GM11168 (cell line): Measurements from ENCODE around the gene RILP.

ENCODE experiments used
- in situ Hi-C: fragments of 300-500 bp; cut with MboI; formaldehyde crosslinking; loops from one replicate; pipeline ENCODE4 v1.12.0; 2022; ENCODE audit warnings: low sequenced_read_pairs; ENCODE audit not compliant: unreplicated experiment

Gene RILP

DNA sequence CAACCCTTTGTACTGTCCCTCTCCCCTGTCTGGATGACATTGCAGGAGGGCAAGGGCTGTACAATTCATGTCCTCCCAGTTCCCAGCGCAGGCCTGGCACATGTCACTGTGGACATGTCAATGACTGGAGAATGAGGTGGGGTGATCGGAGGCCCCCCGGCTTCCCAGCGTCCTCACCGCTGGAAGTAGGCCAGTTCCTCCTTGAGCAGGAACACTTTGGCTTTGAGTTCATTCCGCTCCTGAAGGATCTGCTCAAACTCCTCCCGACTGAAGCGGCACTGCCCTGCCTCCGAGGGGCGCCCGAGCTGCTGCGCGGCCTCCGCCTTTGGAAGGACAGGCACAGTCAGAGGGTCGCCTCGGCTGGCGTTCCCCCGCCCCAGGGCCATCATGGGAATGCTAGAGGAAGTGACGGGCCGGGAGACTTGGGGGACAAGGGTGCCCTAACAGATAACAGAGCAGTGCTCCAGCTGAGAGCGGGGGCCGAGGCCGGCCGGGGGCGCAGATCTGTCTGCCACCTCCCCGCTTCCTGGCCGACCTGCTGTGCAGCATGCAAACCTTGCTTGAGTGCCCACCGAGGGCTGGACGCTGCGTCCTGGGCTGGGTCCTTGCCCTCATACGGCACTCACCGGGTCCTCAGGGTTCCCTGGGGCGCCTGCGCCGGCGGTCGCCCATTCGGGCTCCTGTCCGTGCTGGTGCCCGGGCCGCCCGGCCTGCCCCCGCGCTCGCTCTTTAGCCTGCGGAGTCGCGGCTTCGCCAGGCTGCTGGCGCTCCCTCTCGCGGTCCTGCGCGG, 1.3 kb downstream of the RILP start:
- in situ Hi-C loops, result loop anchor here (10.0 kb wide), 1 partner anchor 274 kb away; no protein-coding TSS in a partner anchor

DNA sequence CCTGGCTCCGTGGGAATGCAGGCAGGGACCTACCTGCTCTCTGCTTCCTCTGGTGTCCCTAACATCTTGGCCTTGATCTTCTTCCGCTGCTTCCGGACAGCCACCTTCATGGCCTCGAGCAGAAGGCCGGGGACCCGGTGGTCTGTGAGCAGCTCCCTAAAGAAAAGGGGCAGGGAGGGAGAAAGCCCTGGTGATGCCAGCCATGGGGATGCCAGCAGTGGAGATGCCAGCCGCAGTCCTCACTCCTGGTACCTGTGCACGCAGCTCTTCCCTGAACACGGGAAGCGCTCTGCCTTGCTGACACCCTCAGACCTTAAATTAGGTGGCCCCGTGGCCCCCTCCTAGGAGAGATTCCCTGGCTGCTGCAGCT, 1.9 kb downstream of the RILP start:
- in situ Hi-C loops, result loop anchor here (10.0 kb wide), 1 partner anchor 273 kb away; no protein-coding TSS in a partner anchor

DNA sequence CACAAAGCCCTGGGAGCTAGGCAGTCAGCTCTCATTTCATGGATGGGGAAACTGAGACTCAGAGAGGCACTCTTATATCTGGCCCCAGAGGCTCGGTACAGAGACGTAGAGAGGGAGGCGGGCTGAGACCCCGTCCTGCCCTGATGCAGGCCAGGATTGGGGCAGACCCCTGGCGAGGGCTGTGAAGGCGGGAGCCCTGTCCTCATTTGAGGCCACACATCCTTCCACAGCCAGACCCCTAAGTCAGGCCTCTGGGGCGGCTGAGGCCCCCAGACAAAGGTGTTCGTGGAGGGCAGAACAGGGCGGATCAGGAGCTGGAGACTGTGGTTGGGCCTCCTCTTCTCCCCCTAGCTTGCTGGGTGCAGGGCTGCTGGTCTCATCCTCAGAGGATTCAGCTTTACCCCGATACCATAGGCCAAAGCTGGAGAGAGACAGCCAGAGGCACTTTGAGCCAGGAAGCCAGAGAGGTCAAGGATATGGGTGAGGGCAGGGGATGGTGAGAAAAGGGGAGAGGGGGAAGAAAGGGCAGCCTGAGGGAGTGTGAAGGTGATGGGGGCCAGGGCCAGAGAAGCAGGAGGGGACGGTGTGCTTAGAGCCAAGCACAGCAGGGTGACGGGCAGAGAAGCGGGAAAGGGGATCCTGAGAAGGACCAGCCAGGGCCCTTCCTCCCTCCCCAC, 3.3 kb downstream of the RILP start:
- in situ Hi-C loops, result loop anchor here (10.0 kb wide), 1 partner anchor 272 kb away; no protein-coding TSS in a partner anchor

DNA sequence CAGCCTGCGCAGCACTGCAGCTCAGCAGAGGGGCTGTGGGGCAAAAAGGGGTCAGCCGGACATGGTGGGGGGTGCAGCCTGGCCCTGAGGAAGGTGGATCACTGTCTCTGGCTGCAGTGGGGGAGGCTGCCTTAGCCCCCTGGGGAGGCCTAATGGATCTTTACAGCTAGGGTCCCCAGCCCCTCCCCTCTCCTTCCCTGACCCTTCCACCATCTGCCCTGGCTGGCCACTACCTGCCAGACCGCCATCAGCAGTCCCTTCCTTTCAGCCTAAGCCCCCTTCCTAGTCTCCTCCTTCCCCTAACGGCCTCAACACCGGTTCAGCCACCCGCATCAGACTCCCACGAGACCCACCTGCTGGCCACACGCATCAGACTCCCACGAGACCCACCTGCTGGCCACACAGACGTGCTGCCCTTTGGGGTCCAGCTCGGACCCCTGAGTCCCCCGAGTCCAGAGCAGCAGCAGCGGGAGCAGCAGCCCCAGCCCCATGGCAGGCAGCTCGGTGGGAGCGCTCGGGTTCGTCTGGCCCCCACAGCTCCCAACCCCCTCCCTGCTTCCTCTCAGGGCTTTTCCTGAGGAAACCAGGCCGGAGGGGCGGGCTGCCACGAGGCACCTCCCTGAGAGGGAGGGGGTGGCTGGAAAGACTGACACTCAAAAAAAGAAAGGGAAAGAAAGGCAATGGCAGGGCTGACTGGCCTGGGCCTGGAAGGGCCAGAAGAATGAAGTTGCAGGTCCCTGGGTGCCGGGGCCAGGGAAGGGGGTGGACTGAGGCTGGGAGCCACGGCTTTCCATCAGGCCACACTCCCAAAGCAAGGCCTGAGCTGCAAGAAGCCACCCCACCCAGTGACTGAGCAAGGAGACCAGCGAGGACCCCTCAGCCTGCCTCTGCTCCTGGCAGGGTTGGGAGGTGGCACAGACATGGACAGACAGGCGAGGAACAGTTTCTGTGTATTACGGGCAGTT, 4.2 kb downstream of the RILP start, which contains the start of gene SCARF1:
TSS of gene SCARF1 (minus strand) at position 526 of the 965 bp plus-strand sequence. CDS start at position 491, 35 bp downstream.
- in situ Hi-C loops, result loop anchor here (10.0 kb wide), 1 partner anchor 271 kb away; no protein-coding TSS in a partner anchor

DNA sequence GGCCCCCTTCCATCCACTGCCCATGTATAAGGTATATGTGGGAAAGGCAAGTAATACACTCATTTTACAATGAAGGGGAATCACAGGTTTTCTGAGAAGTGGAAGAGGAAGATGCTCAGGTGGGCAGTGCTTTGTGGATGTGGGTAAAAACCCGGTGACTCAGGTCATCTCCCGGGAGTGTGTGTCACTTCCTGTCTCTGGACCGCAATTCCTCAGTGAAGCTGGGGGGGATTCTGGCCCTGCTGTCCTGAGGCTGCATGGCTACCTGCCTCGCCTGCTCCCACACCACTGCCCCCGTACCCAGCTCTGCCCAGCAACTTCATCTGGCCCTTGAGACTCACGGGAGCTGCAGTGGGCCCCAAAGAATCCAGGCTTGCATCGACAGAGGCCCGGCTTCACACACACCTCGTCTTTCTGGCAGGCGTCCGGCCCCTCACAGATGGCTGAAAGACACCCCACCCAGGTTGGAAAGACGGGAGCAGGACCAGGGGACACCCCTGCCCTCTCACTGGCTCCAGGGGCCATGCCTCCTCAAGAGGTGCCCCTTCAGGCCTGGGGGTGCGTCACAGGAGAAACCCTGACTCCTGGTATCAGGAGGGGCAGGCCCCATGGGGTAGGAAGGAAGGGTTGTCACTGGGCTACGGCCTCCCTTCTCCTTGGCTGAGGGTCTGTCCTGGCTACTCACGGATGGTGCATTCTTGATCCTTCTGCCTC, 5.0 kb downstream of the RILP start:
- in situ Hi-C loops, result loop anchor here (10.0 kb wide), 1 partner anchor 270 kb away; no protein-coding TSS in a partner anchor

DNA sequence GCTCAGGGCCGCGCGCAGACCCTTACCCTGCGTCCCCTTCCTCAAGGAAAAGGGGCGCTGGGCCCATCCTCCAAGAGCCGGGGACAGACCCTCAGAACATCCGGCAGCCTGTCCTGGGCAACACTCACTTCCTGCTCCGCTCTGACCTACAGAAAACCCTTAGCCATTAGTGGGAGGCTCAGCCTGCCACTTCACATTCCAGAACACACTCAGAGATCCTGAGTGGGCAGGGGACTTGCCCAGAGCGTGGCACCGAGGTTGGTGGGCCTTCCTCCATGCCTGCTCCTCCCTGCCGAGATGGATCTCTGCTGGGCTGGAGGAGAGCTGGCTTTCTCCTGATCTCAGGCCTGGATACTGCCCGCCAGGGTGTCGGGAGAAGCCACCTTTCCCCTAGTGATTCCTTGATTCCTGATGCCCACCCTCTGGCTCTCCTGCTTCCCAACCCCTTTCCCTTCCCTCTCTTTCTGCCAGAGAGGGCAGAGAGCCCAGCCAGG, 5.6 kb downstream of the RILP start:
- in situ Hi-C loops, result loop anchor here (10.0 kb wide), 1 partner anchor 269 kb away; no protein-coding TSS in a partner anchor

DNA sequence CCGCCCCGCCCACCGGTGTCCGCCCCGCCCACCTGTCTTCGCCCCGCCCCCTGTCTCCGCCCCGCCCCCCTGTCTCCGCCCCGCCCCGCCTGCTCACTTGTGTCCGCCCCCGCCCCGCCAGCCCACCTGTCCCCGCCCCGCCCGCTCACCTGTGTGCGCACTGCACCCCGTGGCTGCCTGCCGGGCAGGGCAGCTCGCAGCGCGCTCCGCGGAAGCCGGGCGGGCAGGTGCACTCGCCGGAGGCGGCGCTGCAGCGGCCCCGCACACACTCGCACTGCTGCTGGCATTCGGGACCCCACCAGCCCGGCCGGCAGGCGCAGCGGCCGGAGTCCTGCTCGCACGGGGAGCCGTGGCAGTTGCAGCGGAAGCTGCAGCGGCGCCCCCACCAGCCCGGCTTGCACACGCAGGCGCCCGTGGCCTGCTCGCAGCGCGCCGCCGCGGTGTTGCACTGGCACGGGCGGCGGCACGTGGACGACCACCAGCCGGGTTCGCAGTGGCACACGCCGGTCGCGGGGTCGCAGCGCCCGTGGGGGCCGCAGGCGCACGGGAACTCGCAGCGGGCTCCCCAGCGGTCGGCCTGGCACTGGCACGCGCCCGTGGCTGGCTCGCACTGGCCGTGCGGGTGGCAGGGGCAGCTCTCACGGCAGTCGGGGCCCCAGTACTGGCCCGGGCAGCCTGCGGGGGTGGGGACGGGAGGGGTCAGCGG, 6.2 kb downstream of the RILP start:
- in situ Hi-C loops, result loop anchor here (10.0 kb wide), 1 partner anchor 269 kb away; no protein-coding TSS in a partner anchor

DNA sequence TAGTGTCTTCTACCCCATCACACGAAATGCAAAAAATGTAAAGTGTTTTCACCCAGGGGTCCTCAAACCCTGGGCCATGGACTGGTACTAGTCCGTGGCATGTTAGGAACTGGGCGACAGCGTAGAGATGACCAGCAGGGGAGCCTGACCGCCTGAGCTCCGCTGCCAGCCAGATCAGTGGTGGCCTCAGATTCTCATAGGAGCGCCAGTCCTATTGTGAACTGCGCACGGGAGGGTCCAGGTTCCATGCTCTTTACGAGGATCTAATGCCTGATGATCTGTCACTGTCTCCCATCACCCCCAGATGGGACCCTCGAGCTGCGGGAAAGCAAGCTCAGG, 8.6 kb downstream of the RILP start:
- in situ Hi-C loops, result loop anchor here (10.0 kb wide), 1 partner anchor 266 kb away; no protein-coding TSS in a partner anchor

DNA sequence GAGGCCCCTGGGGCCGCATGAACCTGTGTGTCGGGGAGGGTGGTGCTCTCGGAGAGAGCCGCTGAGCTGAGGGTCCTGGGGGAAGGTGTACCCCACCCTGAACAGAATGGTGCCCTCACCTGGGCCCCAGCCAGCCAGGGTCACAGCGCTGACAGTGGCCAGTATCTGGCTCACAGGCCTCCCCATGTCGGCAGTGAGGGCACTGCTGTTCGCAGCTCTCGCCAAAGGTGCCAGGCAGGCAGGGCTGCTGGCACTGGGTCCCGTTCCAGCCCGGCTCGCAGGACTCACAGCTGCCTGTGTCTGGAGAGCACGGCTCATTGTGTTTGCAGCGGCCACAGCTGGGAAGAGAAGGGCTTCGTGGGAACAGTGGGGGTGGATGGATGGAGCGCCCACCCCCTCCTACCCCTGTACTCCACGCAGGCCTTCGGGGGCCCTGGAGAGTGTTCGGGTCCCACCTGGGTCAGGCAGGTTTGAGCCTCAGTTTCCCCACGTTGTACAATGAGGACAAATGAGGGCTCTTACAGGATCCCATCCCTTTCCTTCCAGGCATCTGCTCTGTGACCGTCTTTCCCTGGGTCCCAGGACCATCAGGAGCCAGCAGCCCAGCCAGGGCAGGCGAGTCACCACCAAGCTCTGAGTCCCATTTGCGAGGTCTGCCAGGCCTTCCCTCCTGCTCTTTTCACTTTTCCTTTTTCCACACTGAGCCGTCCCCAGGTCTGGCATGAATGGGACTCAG, 9.2 kb downstream of the RILP start:
- in situ Hi-C loops, result loop anchor here (10.0 kb wide), 1 partner anchor 266 kb away; no protein-coding TSS in a partner anchor

DNA sequence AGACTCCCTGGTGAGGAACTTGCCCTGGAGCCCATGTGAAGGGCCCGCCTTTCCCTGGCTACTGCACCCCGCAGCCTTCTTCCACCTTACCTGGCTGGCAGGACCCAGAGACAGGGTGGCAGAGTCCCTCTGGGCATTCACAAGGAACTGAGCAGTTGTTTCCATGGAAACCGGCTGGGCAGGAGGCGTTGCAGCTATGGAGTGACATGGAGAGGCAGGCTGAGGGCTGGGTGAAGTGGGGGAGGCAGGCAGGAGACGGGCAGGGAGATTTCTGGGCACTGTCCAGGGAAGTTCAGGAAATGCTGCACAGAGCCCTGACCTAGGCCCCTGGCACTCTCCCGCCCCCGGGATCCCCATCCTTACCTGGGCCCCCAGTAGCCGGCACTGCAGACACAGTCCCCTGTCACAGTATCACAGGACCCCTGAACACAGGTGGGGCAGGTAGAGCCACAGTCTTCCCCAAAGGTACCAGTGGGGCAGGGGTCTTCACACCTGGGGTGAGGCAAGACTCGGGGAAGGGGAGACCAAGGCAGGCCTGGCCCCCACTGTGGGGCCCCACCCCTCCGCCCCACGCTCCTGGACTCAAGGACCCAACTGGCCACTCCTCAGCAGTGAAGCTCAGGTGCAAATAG, 10.0 kb downstream of the RILP start:
- in situ Hi-C loops, result loop anchor here (10.0 kb wide), 1 partner anchor 265 kb away; no protein-coding TSS in a partner anchor

DNA sequence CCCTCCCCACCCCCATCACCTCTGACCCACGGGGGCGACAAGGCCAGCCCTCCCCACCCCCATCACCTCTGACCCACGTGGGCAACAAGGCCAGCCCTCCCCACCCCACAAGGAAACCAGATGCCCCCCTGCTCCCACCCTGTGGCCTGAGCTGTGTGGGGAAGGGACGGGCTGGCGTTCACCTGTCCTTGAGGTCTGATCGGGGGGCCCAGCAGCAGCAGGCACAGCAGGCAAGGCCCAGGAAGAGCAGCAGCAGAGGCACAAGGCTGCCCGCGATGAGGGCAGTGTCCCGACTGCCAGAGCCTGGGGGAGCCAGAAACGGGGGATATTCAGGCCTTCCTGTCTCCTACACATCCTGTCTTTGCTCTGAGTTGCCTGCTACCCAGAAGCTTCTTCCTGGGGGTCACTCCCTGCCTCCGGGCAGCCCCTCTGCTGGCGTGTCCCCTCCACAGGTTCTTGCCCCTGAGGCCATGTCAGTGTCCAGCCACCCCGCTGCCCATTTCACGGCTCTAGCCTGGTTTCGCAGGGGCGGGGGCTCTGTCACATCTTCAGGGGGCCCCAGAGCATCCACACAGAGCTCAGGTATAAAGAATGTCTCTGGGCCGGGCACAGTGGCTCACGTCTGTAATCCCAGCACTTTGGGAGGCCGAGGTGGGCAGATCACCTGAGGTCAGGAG, 10.9 kb downstream of the RILP start:
- in situ Hi-C loops, result no loop called here

DNA sequence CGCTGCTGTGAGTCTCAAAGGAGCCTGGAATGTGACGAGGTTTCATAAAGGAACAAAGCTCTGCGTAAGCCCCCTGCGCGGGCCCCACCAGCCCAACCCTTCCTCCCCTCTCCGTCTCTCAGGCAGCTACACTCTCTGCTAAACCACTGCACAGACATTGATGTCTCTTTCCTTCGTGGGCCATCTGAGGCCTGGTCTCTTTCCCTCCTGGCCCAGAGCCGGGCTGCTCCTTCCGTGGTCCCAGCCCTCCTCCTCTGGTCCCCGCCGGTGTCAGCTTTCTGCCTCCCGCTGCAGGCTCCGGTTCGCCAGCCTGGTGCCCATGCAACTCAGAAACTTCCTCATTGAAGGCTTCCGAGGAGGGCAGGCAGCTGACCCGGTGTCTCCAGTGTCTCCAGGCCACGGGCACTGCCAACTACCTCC, 11.5 kb downstream of the RILP start:
- in situ Hi-C loops, result no loop called here

DNA sequence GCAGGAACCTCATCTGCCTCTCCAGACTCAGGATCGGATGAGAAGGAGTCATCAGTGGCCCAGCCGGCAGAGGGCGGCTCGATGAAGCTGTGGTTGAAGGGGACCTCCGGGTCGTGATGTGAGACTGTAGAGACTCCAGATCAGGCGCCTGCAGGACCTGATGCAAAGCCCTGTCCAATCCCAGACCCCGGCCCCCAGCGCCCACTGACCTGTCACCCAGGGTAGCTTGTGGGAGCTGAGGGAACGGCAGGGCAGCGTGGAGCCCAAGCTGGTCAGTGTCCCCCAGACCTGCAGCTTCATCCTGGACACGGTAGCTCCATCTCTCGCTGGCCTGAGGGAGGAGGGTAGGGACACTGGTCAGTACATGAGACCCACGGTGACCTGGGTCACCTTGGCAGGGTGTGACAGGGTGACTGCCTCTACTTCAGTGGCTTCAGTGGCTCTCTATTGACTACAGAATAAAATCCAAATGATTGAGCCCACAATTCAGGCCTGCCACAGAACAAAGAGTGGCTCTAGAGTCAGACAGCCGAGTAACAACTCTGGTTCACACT, 12.9 kb downstream of the RILP start:
- in situ Hi-C loops, result no loop called here

DNA sequence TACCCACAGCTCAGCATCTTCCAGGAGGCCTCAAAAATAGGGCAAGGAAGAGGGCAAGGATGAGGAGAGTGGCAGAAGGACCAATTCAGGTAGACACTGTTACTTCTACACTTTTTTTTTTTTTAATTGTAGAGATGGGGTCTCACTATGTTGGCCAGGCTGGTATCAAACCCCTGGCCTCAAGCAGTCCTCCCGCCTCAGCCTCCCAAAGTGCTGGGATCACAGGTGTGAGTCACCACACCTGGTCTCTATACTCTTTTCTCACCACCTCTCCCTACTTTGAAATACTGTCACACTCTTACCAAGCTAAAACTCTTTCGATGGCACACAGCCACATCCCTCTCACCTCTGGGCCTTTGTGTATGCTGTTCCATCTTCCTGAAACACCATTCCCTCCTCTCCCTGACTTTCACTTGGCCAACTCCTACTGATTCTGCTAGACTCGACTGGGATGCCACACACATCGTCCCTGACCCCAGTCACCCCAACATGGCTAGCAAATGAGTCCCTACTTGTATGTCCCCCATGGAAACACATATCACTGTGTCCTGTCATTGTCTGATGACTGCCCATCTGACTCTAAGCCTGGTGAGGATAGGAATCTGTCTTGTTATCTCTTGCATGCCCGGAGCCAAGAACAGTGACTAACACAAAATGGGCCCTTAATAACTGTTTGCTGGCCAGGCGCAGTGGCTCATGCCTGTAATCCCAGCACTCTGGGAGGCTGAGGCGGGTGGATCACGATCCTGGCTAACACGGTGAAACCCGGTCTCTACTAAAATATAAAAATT, 13.8 kb downstream of the RILP start:
- in situ Hi-C loops, result no loop called here

DNA sequence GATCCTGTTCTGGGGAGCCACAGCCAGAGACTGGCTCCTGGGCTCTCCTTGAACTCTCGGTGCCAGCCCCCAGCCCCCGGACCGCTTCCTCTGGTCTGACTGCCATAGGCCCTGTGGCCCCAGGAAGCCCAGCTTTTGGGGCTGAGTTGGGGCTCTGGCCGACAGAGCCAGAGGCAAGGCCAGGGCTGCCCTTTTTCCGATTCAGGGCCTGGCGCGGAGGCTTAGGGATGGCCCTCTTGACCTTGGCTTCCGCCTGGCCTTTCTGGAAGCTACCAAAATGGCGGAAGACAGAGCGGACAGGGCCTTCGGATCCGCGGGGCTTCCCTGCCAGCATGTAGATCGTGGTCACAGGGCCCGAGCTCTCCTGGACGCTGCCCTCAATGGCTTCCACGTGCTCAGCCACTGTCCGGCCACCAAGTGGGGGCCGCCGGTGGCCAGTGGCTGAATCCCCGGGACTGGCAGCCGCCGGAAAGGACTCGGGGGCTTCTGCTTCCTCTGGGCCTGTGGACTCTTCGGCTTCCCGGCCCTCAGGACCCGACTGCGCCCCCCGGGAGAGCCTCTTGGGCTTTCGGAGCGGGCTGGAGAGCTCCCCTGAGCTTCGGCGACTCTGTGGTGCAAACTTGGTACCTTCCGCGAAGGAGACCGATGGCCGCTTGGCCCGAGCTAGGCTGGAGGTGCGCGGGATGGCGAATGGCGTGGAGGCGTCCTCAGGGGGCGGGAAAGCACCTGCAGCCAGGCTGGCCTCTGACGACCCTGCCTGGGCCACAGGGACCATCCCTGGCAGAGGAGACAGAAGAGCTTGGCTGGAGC, 14.6 kb downstream of the RILP start:
- in situ Hi-C loops, result loop anchor here (5.0 kb wide), 1 partner anchor 58 kb away; no protein-coding TSS in a partner anchor
